DOHH2 (cell line): ENCODE results near the gene POLN.

Source experiments
- EZH2phosphoT487 ChIP-seq: fragments of 200-600 bp; sonication (generic); IDR thresholded peaks from 2 replicates; pipeline ENCODE4 v1.6.1; 2017; ENCODE audit warnings: borderline replicate concordance, mild to moderate bottlenecking, antibody characterized with exemption, low read length, moderate library complexity, mixed read lengths
- TF ChIP-seq, protein P1 (sequence below): fragments of 200-600 bp; sonication (generic); IDR thresholded peaks from one replicate; pipeline ENCODE4 v1.5.1; 2014; ENCODE audit warnings: antibody characterized with exemption, mild to moderate bottlenecking, low read depth, low read length; ENCODE audit not compliant: poor library complexity, severe bottlenecking

DNA sequence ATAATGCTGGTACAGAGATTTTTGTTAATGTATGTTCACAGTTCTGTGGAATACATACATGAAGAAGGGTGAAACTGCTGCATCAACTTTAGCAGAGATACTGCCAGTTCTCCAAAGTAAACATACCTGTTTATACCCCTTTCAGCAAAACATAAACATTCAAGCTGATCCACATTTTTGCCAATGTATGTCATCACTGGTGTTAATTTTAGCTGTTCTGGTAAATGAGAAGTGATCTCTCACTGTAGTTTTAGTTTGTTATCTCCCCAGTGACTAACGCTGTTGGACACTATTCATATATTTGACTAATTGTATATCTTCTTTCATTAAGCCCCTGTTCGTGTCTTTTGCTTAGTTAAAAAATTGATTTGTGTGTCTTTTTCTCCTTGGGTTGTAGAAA, 82.0 kb downstream of the POLN start:
- TF ChIP-seq, protein P1, sequence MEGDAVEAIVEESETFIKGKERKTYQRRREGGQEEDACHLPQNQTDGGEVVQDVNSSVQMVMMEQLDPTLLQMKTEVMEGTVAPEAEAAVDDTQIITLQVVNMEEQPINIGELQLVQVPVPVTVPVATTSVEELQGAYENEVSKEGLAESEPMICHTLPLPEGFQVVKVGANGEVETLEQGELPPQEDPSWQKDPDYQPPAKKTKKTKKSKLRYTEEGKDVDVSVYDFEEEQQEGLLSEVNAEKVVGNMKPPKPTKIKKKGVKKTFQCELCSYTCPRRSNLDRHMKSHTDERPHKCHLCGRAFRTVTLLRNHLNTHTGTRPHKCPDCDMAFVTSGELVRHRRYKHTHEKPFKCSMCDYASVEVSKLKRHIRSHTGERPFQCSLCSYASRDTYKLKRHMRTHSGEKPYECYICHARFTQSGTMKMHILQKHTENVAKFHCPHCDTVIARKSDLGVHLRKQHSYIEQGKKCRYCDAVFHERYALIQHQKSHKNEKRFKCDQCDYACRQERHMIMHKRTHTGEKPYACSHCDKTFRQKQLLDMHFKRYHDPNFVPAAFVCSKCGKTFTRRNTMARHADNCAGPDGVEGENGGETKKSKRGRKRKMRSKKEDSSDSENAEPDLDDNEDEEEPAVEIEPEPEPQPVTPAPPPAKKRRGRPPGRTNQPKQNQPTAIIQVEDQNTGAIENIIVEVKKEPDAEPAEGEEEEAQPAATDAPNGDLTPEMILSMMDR = no peak
- TF ChIP-seq EZH2phosphoT487 = no peak
